ENCODE measurements around the gene C2.

GRCh38 chr6:31898383-31899011, 29.0 kb upstream of the C2 start:
- no peak for TF ChIP-seq NFIC (IDR thresholded peaks at IDR 0.05)
- no peak for TF ChIP-seq ZBTB7A (IDR thresholded peaks at IDR 0.05; ENCODE audit: low read depth)
- TF ChIP-seq EP300 (IDR thresholded peaks at IDR 0.05; ENCODE audit: borderline replicate concordance): no peak
- TF ChIP-seq TAF1 (IDR thresholded peaks at IDR 0.05; ENCODE audit: low read depth): no peak
- TF ChIP-seq, protein P1, sequence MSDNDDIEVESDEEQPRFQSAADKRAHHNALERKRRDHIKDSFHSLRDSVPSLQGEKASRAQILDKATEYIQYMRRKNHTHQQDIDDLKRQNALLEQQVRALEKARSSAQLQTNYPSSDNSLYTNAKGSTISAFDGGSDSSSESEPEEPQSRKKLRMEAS (IDR thresholded peaks at IDR 0.05): no peak
- no peak for TF ChIP-seq YY1 (IDR thresholded peaks at IDR 0.05; ENCODE audit: low read depth)
- no peak for TF ChIP-seq CEBPB (IDR thresholded peaks at IDR 0.05)
